ENCODE results near the gene POU3F3. TPM values are rescaled to one million over a fixed set of nuclear protein-coding genes. Genes with fewer than 3 reads are reported as not detected.

The POU3F3 gene
- total RNA-seq, 4 donors from 2014 or later, result 0.17 to 1.7 (median 0.82) TPM

DNA sequence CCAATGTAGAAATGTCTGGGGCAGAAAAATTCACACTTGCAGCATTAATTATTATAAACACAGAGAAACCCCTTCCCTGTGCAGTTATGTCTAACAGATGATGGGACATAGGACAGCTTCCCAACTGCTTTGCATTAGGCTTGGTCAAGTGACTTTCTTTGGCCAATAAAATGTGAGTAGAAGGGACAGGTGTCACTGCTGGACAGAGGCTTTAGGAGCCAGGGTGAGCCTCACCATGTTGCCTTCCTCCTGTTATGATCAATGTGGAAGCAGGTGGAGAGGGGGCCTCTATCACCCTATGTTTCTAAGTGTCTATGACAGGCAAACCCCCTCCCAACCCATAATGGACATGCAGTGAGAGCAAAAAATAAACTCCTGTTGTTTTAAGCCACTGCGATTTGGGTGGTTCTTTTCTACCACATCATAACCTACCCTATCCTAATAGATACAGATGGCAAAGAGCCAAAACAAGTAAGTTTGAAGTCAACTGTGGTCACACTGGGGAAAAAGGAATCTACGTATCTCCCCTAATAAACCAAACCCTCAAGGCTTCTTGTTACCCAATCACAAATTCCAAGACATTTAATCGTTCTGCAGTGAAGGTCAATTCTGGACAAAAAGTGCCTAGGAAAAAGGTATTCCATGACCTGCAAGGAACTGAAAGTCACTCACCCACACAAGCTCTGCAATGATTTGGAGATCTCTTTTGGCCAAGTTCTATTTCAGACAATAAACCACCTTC lies 28.6 kb upstream of the POU3F3 start:
- TF ChIP-seq, protein P1, sequence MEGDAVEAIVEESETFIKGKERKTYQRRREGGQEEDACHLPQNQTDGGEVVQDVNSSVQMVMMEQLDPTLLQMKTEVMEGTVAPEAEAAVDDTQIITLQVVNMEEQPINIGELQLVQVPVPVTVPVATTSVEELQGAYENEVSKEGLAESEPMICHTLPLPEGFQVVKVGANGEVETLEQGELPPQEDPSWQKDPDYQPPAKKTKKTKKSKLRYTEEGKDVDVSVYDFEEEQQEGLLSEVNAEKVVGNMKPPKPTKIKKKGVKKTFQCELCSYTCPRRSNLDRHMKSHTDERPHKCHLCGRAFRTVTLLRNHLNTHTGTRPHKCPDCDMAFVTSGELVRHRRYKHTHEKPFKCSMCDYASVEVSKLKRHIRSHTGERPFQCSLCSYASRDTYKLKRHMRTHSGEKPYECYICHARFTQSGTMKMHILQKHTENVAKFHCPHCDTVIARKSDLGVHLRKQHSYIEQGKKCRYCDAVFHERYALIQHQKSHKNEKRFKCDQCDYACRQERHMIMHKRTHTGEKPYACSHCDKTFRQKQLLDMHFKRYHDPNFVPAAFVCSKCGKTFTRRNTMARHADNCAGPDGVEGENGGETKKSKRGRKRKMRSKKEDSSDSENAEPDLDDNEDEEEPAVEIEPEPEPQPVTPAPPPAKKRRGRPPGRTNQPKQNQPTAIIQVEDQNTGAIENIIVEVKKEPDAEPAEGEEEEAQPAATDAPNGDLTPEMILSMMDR (IDR thresholded peaks at IDR 0.05; ENCODE audit: low read depth), result no peak

DNA sequence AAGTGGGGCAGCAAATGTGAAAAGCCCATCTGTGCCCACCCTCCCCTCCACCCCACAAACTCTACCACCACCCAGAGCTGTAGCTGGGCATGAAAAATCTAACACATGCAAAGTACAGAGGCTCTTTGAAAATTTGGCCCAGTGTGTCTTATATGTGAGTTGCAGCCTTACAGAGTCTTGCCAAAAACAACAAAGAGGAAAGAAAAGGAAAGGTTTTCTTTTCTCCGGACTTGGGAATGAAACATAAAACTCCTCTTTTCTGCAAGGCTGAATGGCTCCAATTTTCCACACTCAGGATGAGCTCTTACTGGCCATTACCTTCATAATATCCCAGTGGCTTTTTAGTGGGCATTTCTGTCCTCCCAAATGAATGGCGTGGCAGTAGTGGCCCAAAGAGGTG lies 27.9 kb upstream of the POU3F3 start:
- TF ChIP-seq, protein P1 (IDR thresholded peaks at IDR 0.05; ENCODE audit: low read depth), result no peak

DNA sequence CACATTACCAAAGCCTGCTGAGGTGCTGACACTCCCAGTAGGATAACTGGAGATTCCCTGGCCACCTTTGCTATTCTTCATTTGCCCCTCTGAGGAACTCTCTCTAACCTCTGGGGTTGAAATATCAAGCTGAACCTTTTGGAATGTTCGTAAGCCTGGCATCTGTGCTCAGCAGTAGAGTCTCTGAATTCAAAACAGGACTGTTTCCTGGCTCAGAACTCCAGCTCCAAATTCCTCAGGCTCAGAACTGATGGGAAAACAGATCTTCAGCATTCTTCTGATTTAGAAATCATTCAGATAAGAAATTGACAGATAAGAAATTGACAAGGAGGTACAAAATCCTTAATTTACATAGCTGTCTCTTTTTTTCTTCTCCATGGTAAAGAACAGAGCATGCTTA lies 22.2 kb upstream of the POU3F3 start:
- TF ChIP-seq, protein P1 (IDR thresholded peaks at IDR 0.05; ENCODE audit: low read depth), result no peak

DNA sequence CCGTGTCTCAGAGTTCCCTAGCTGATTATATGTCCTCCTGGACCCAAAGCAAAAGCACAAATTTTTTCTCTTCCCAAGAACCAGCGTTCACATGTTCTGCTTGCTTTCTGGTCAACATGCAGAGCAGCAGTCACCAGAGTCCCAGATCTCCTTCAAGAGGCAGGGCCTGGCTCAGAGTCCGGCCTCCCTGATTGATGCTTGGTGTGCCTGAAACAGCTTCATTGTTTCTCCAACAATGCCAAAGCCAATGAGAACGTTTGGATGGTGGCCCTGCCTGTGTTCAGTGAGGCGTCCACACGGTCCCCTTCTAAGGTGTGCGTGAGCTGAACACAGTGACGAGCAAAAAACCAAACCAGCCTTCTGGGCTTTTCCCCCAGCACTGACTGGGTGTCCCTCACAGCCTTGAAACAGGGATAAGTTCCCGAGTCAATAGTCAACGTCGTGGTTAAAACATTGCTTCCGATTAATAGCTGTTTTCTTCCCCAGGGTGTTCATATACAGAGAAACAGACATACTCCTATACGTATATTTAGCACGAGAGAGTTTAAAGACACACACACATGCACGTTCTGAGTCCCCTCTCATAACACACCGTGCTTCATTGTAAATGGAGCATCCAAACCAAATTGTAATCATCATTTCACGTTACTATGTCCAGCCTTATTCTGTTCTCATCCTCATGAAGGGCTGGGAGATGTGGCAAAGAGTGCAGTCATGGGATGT lies 19.3 kb upstream of the POU3F3 start:
- TF ChIP-seq, protein P1 (IDR thresholded peaks at IDR 0.05; ENCODE audit: low read depth), result no peak

DNA sequence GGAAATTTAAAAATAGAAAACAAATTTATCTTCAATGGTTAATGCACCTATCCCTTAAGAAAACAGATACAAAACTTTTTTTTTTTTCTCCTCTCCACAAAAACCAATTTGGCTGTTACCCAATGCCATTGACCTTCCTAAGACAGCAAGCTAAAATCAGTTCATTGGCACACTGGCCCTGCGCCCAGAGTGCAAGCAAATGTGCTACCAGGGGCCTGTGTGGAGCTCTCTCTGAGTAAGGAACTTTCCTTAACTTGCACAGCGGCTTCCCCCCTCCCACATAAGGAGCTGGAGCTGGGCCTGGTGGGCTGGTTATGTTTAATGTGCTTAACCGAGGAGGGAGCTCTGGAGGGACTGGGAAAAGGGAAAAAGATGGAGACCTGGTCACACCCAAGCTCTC lies 17.6 kb upstream of the POU3F3 start:
- TF ChIP-seq, protein P1 (IDR thresholded peaks at IDR 0.05; ENCODE audit: low read depth), result no peak

DNA sequence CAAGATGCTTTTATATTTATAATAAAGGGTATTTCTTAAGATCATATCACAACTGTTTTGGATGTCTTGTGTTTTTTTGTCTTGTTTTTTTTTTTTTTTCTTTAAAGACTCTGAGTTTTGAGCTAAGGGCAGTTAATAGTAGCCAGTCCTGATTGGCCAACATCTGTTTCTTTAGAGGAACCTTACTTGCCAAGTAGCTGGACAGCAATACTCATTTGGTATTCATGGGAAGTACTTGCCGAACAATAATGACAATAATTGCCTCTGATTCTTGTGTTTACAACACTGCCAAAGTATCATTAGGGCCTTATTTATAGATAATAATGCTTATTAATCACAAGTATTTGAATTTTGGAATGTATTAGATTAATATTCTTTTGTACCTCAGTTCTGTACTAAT lies 17.1 kb upstream of the POU3F3 start:
- TF ChIP-seq, protein P1 (IDR thresholded peaks at IDR 0.05; ENCODE audit: low read depth), result no peak

DNA sequence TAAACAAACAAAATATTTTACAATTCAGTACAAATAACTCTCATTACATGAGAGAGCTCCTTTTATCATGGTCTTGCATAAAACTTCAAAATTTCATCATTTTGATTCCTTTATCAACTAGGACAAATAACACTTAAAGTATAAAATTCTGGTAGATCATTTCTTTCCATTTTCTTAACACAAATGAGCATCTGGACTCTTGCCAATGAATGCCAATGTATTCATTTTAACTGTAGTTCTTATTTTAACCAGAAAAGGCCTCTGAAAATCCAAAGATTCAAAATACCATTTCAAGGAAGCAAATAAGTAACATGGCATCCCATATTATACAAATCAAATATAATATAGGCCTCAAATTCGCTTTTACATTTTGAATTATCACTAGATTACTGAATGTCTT lies 13.8 kb upstream of the POU3F3 start:
- TF ChIP-seq, protein P1 (IDR thresholded peaks at IDR 0.05; ENCODE audit: low read depth), result no peak
